Activated T-cell treated with anti-CD3 and anti-CD28 coated beads, Interleukin-2, amount 50 U/mL, for 24 hours (primary cell): ENCODE data around the gene IRF7.
A peak's percentile ranks its signal among the peaks of the same experiment; 100 is the strongest.
"Not testable (repeated sequence)": the region's sequence is repeated elsewhere in the genome, so short reads cannot be mapped to it uniquely, and the experiment has no call there.

ENCODE experiments used
- DNase-seq: peaks from one replicate; pipeline ENCODE4 v3.0.0-alpha.2; 2020
- H3K27ac Mint-ChIP-seq: 2 replicates; pipeline ENCODE4 v1.8.0; 2020; ENCODE audit warnings: mild to moderate bottlenecking, mixed read lengths
- H3K27me3 Mint-ChIP-seq: 2 replicates; pipeline ENCODE4 v1.8.0; 2020; ENCODE audit warnings: mixed read lengths
- H3K36me3 Mint-ChIP-seq: 2 replicates; pipeline ENCODE4 v1.8.0; 2020; ENCODE audit warnings: low read depth, mixed read lengths
- H3K4me1 Mint-ChIP-seq: 2 replicates; pipeline ENCODE4 v1.8.0; 2020; ENCODE audit warnings: low read depth, mixed read lengths
- H3K4me3 Mint-ChIP-seq: 2 replicates; pipeline ENCODE4 v1.8.0; 2020; ENCODE audit warnings: mild to moderate bottlenecking, moderate library complexity, mixed read lengths
- H3K9me3 Mint-ChIP-seq: 2 replicates; pipeline ENCODE4 v1.8.0; 2020; ENCODE audit warnings: mixed read lengths

The IRF7 gene

GRCh38 chr11:615504-616319, at the start of gene IRF7:
Gene IRF7, minus strand, starts transcription at chr11:615950. Its CDS starts 586 bp downstream, at chr11:615364.
- Mint-ChIP-seq H3K4me1 (peaks cover 26% of the 10 kb centered on the region), H3K27me3 (no peaks in the 10 kb centered on the region), H3K9me3 (no peaks in the 10 kb centered on the region), H3K27ac (peak within 1 kb of the TSS; percentile 94), H3K36me3 (peaks cover 39% of the 10 kb centered on the region), H3K4me3 (peak within 1 kb of the TSS; percentile 80)
- DNase-seq = peak; percentile 89

DNA sequence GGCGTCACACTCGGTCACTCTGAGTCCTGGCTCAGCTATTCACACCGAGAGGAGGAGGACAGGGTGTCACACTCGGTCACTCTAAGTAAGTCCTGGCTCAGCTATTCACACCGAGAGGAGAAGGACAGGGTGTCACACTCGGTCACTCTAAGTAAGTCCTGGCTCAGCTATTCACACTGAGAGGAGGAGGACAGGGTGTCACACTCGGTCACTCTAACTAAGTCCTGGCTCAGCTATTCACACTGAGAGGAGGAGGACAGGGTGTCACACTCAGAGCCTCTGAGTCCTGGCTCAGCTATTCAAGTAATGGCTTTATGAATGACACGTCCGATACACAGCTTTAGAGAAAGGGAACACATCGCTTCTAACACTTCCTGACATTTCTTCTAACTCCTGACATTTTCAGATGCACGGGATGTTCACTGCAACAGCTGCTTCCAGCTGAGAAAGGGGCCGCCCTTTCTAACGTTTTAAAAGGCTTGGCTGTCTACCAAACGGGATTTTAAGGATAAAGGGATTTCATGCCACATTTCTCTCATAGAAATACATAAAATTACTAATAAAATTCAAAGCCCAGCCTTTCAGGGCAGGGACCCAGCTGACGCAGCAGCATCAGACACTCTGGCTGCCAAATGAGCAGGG, 49.4 kb upstream of the IRF7 start:
- Mint-ChIP-seq H3K9me3 (no peaks in the 10 kb centered on the region), H3K4me3 (no peak overlapping the region), H3K27me3 (no peaks in the 10 kb centered on the region), H3K4me1 (no peaks in the 10 kb centered on the region), H3K36me3 (peaks cover 59% of the 10 kb centered on the region), H3K27ac (no peak overlapping the region)
- no peak for DNase-seq

DNA sequence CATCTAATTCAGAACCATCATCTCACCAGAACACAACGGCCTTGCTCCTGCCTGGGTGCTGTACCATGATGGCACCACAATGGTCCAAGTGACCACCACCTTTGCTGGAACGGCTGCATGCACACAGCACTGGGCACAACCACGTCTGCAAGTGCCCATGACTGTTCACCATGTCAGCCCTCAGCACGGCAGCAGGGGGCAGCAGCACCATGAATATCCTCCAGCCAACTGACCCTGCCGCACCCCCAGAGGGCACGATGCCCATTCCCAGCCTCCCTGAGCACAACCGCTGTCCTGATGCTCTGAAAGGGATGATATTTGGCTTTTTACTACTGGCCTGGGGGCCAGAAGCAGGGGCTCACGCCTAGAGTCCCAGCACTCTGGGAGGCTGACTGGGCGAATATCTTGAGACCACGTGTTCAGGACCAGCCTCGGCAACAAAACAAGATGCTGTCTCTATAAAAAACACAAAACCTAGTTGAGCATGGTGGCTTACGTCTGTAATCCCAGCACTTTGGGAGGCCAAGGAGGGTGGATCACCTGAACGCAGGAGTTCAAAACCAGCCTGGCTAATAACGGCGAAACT, 47.0 kb upstream of the IRF7 start:
- no peak overlapping the region for H3K4me3 Mint-ChIP-seq
- peak; percentile 63 for DNase-seq
- H3K27ac Mint-ChIP-seq = no peak overlapping the region
- no peaks in the 10 kb centered on the region for H3K9me3 Mint-ChIP-seq
- H3K27me3 Mint-ChIP-seq = no peaks in the 10 kb centered on the region
- no peaks in the 10 kb centered on the region for H3K4me1 Mint-ChIP-seq
- H3K36me3 Mint-ChIP-seq = peaks cover 71% of the 10 kb centered on the region

- H3K4me3 Mint-ChIP-seq = no peak overlapping the region
- DNase-seq = no peak
- no peak overlapping the region for H3K27ac Mint-ChIP-seq
- no peaks in the 10 kb centered on the region for H3K9me3 Mint-ChIP-seq
- no peaks in the 10 kb centered on the region for H3K4me1 Mint-ChIP-seq
- no peaks in the 10 kb centered on the region for H3K27me3 Mint-ChIP-seq
- peaks cover 70% of the 10 kb centered on the region for H3K36me3 Mint-ChIP-seq
Observed at GRCh38 chr11:660681-661444, 45.1 kb upstream of the IRF7 start.

DNA sequence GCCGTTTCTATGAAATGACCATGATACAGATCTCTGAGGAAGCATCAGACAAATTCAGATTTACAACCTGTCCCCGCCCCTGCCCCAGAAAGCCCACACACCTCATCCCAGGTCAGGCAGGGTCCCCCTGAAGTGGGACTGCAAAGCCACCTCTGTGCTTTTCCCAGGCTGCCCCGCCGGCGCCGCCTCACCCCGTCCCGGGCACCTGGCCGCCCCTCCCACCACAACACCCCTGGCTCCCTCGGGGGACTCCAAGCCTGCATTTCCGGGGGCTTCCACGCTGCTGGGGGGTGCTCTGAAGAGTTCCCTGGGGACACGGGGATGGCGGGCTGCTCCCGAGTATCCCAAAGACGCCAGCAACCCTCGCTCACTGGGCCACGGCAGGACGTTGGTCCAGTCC, 44.5 kb upstream of the IRF7 start:
- H3K4me3 Mint-ChIP-seq = no peak overlapping the region
- H3K36me3 Mint-ChIP-seq = peaks cover 67% of the 10 kb centered on the region
- no peak for DNase-seq
- H3K27me3 Mint-ChIP-seq = no peaks in the 10 kb centered on the region
- H3K27ac Mint-ChIP-seq = no peak overlapping the region
- H3K9me3 Mint-ChIP-seq = no peaks in the 10 kb centered on the region
- no peaks in the 10 kb centered on the region for H3K4me1 Mint-ChIP-seq

GRCh38 chr11:659532-660085, 43.9 kb upstream of the IRF7 start:
- Mint-ChIP-seq H3K4me1 (no peaks in the 10 kb centered on the region), H3K9me3 (no peaks in the 10 kb centered on the region), H3K27ac (no peak overlapping the region), H3K4me3 (no peak overlapping the region), H3K27me3 (no peaks in the 10 kb centered on the region), H3K36me3 (peaks cover 71% of the 10 kb centered on the region)
- DNase-seq = no peak

GRCh38 chr11:657691-658126, 42.0 kb upstream of the IRF7 start:
- DNase-seq = no peak
- no peaks in the 10 kb centered on the region for H3K4me1 Mint-ChIP-seq
- H3K27me3 Mint-ChIP-seq = no peaks in the 10 kb centered on the region
- peaks cover 70% of the 10 kb centered on the region for H3K36me3 Mint-ChIP-seq
- H3K9me3 Mint-ChIP-seq = no peaks in the 10 kb centered on the region
- no peak overlapping the region for H3K4me3 Mint-ChIP-seq
- H3K27ac Mint-ChIP-seq = no peak overlapping the region

- peaks cover 70% of the 10 kb centered on the region for H3K36me3 Mint-ChIP-seq
- H3K4me3 Mint-ChIP-seq = no peak overlapping the region
- H3K27ac Mint-ChIP-seq = no peak overlapping the region
- H3K9me3 Mint-ChIP-seq = no peaks in the 10 kb centered on the region
- no peaks in the 10 kb centered on the region for H3K27me3 Mint-ChIP-seq
- DNase-seq = no peak
- H3K4me1 Mint-ChIP-seq = no peaks in the 10 kb centered on the region
Observed at GRCh38 chr11:656866-657265, 41.1 kb upstream of the IRF7 start.

GRCh38 chr11:656426-656825, 40.7 kb upstream of the IRF7 start:
- H3K4me1 Mint-ChIP-seq = no peaks in the 10 kb centered on the region
- H3K27ac Mint-ChIP-seq = no peak overlapping the region
- no peaks in the 10 kb centered on the region for H3K27me3 Mint-ChIP-seq
- DNase-seq = no peak
- H3K9me3 Mint-ChIP-seq = no peaks in the 10 kb centered on the region
- H3K4me3 Mint-ChIP-seq = no peak overlapping the region
- peaks cover 71% of the 10 kb centered on the region for H3K36me3 Mint-ChIP-seq

DNA sequence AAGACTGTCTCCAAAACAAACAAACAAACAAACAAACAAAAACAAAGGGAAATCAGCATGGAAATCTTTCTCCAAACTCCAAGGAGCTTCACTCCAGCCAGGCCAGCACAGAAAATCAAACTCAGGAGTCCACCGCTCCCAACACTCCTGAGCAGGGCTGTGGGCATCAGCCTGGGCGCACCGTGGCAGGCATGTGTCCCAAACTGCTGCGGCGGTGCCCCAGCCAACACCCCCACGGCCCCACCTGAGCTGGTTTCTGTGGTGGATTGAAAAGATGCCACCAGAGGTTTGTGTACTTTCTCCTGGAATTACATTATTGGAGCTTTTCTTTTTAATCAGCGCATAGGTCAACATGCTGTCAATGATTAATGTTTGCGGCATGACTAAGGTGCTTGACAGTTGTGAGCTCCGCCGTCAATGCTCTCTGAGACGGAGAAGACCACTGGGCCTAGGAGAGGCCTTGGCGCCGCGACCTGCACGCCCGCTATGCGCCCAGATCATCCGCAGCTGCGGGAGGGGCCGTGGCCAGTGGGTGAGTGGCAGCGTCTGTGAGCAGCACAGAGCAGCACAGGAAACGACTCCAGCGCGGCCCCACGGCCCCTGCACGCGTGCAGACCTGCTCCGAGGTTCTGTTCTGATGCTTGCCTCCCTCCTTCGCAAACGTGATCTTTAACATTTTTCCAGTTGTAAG, 39.4 kb upstream of the IRF7 start:
- H3K36me3 Mint-ChIP-seq = peaks cover 69% of the 10 kb centered on the region

DNA sequence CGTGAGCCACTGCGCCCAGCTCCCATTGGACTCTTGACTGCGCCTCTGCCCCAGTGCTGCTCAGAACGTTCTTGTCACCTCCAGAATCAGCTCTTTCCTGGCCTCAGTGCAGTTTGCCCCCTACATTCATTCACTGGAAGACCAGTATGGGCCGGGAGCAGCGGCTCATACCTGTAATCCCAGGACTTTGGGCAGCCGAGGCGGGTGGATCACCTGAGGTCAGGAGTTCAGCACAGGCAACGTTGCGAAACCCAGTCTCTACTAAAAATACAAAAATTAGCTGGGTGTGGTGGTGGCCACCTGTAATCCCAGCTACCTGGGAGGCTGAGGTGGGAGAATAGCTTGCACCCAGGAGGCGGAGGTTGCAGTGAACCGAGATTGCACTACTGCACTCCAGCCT, 38.7 kb upstream of the IRF7 start:
- not testable (repeated sequence) for H3K27ac Mint-ChIP-seq, H3K9me3 Mint-ChIP-seq, DNase-seq, H3K4me3 Mint-ChIP-seq, H3K4me1 Mint-ChIP-seq, H3K27me3 Mint-ChIP-seq
- peaks cover 68% of the 10 kb centered on the region for H3K36me3 Mint-ChIP-seq

More for the DNA sequence above, 39.4 kb upstream of the IRF7 start:
- Mint-ChIP-seq H3K4me3 (no peak overlapping the region), H3K27ac (no peak overlapping the region), H3K4me1 (no peaks in the 10 kb centered on the region), H3K9me3 (no peaks in the 10 kb centered on the region), H3K27me3 (no peaks in the 10 kb centered on the region)
- DNase-seq = no peak

GRCh38 chr11:653837-654236, 38.1 kb upstream of the IRF7 start:
- Mint-ChIP-seq H3K4me1 (no peaks in the 10 kb centered on the region), H3K36me3 (peaks cover 69% of the 10 kb centered on the region), H3K4me3 (no peak overlapping the region), H3K9me3 (no peaks in the 10 kb centered on the region), H3K27me3 (no peaks in the 10 kb centered on the region), H3K27ac (no peak overlapping the region)
- DNase-seq = no peak

DNA sequence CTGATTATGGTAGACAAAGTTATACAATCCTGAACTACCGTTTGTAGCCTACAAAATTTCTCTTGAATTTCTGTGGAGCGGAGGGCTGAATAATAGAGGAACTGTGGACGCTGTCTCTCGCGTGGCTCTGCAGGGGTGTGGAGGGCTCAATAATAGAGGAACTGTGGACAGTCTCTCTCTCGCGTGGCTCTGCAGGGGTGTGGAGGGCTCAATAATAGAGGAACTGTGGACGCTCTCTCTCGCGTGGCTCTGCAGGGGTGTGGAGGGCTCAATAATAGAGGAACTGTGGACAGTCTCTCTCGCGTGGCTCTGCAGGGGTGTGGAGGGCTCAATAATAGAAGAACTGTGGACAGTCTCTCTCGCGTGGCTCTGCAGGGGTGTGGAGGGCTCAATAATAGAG, 37.4 kb upstream of the IRF7 start:
- not testable (repeated sequence) for H3K4me3 Mint-ChIP-seq, H3K9me3 Mint-ChIP-seq, H3K27me3 Mint-ChIP-seq, H3K4me1 Mint-ChIP-seq, DNase-seq, H3K27ac Mint-ChIP-seq
- H3K36me3 Mint-ChIP-seq = peaks cover 67% of the 10 kb centered on the region

DNA sequence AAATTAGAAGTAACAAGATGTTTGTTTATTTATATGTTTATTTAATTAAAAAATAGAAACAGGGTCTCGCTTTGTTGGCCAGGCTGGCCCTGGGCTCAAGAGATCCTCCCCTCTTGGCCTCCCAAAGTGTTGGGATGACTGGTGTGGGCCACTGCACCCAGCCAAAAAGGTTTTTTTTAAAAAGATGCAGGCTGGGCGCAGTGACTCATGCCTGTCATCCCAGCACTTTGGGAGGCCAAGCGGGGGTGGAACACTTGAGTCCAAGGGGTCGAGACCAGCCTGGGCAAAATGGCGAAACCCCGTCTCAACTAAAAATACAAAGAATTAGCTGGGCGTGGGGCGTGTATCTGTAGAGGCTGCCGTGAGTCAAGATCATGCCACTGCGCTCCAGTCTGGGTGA, 34.7 kb upstream of the IRF7 start:
- Mint-ChIP-seq H3K27ac (no peak overlapping the region), H3K9me3 (no peaks in the 10 kb centered on the region), H3K4me1 (peaks cover 2% of the 10 kb centered on the region), H3K36me3 (peaks cover 68% of the 10 kb centered on the region), H3K27me3 (no peaks in the 10 kb centered on the region), H3K4me3 (no peak overlapping the region)
- no peak for DNase-seq
